CMK (cell line): ENCODE results near the gene CNTN5.

Experiments
- DNase-seq: peaks from one replicate; pipeline ENCODE4 v3.0.0-alpha.2; 2010; ENCODE audit warnings: low read depth

CNTN5 gene

GRCh38 chr11:99513368-99513767, 492.6 kb downstream of the CNTN5 start:
- DNase-seq = no peak

GRCh38 chr11:99519095-99519494, 498.3 kb downstream of the CNTN5 start:
- DNase-seq = no peak

- DNase-seq = no peak
Measured at GRCh38 chr11:99522467-99523173, 501.9 kb downstream of the CNTN5 start.

GRCh38 chr11:99531468-99531867, 510.7 kb downstream of the CNTN5 start:
- no peak for DNase-seq

- no peak for DNase-seq
Measured at GRCh38 chr11:99534812-99535211, 514.1 kb downstream of the CNTN5 start.

- DNase-seq = no peak
Measured at GRCh38 chr11:99535406-99535805, 514.7 kb downstream of the CNTN5 start.

- no peak for DNase-seq
Measured at GRCh38 chr11:99535819-99536218, 515.1 kb downstream of the CNTN5 start.

- no peak for DNase-seq
Measured at GRCh38 chr11:99537681-99538080, 516.9 kb downstream of the CNTN5 start.

GRCh38 chr11:99545616-99546015, 524.9 kb downstream of the CNTN5 start:
- DNase-seq = no peak

GRCh38 chr11:99548264-99548663, 527.5 kb downstream of the CNTN5 start:
- DNase-seq = no peak

GRCh38 chr11:99554232-99554903, 533.6 kb downstream of the CNTN5 start:
- no peak for DNase-seq

GRCh38 chr11:99555486-99555885, 534.7 kb downstream of the CNTN5 start:
- DNase-seq = no peak

- DNase-seq = no peak
Measured at GRCh38 chr11:99565333-99565732, 544.6 kb downstream of the CNTN5 start.

GRCh38 chr11:99567334-99567956, 546.7 kb downstream of the CNTN5 start:
- DNase-seq = no peak

- no peak for DNase-seq
Measured at GRCh38 chr11:99568808-99569207, 548.1 kb downstream of the CNTN5 start.

GRCh38 chr11:99571094-99571493, 550.3 kb downstream of the CNTN5 start:
- no peak for DNase-seq

GRCh38 chr11:99584830-99585229, 564.1 kb downstream of the CNTN5 start:
- no peak for DNase-seq

GRCh38 chr11:99585606-99586005, 564.9 kb downstream of the CNTN5 start:
- DNase-seq = no peak

- DNase-seq = no peak
Measured at GRCh38 chr11:99589771-99590170, 569.0 kb downstream of the CNTN5 start.

GRCh38 chr11:99592266-99592665, 571.5 kb downstream of the CNTN5 start:
- DNase-seq = no peak

GRCh38 chr11:99593197-99593596, 572.4 kb downstream of the CNTN5 start:
- no peak for DNase-seq

- DNase-seq = no peak
Measured at GRCh38 chr11:99601179-99601578, 580.4 kb downstream of the CNTN5 start.

GRCh38 chr11:99614352-99614751, 593.6 kb downstream of the CNTN5 start:
- DNase-seq = no peak
